ENCODE results near the gene CBFA2T3. TPM values are rescaled to one million over a fixed set of nuclear protein-coding genes. Genes with fewer than 3 reads are reported as not detected.

Gene CBFA2T3
- total and polyA plus RNA-seq, 4 donors = 4.7 to 11.8 (median 6.6) TPM

GRCh38 chr16:88995746-88996535 is 18.9 kb upstream of the CBFA2T3 start:
- TF ChIP-seq CTCF (IDR thresholded peaks at IDR 0.05; ENCODE audit: control extremely low read depth, extremely low read depth) = no peak

GRCh38 chr16:88995194-88995593 is 18.2 kb upstream of the CBFA2T3 start:
- no peak for TF ChIP-seq CTCF (IDR thresholded peaks at IDR 0.05; ENCODE audit: control extremely low read depth, extremely low read depth)
- Histone ChIP-seq H3K4me1 (ENCODE audit: control insufficient read depth in 5 of 5, insufficient read depth in 5 of 5, low read length in 5 of 5) (peaks cover 0 to 4% (median 0%) of the 10 kb centered on the region in 5 donors), H3K36me3 (ENCODE audit: control insufficient read depth in 4 of 4, insufficient read depth in 4 of 4, low read length in 4 of 4) (no peaks in the 10 kb centered on the region), H3K27ac (ENCODE audit: low read depth in 1 of 2, low read length in 1 of 2) (no peak overlapping the region), H3K4me3 (no peak overlapping the region), H3K9ac (ENCODE audit: insufficient read depth in 1 of 2, low read length in 2 of 2) (no peak overlapping the region), H3K9me3 (ENCODE audit: control insufficient read depth in 4 of 4, insufficient read depth in 3 of 4, low read length in 3 of 4) (peaks cover 0 to 19% (median 3%) of the 10 kb centered on the region in 4 donors), H3K27me3 (ENCODE audit: control insufficient read depth in 3 of 3, insufficient read depth in 3 of 3, low read length in 2 of 3) (peaks cover 0 to 20% (median 2%) of the 10 kb centered on the region in 3 donors)
- WGBS, 2 donors = 70 to 74% methylated on average over 16 of the region's 16 CpGs
- no peak for ATAC-seq (ENCODE audit: insufficient read depth, low FRiP score)
- no peak for DNase-seq

More at GRCh38 chr16:88995746-88996535, 18.9 kb upstream of the CBFA2T3 start:
- Histone ChIP-seq H3K27me3 (ENCODE audit: control insufficient read depth in 3 of 3, insufficient read depth in 3 of 3, low read length in 2 of 3) (peaks cover 0 to 24% (median 2%) of the 10 kb centered on the region in 3 donors), H3K36me3 (ENCODE audit: control insufficient read depth in 4 of 4, insufficient read depth in 4 of 4, low read length in 4 of 4) (no peaks in the 10 kb centered on the region), H3K9ac (ENCODE audit: insufficient read depth in 1 of 2, low read length in 2 of 2) (no peak overlapping the region), H3K9me3 (ENCODE audit: control insufficient read depth in 4 of 4, insufficient read depth in 3 of 4, low read length in 3 of 4) (peaks cover 0 to 27% (median 3%) of the 10 kb centered on the region in 4 donors), H3K27ac (ENCODE audit: low read depth in 1 of 2, low read length in 1 of 2) (no peak overlapping the region), H3K4me1 (ENCODE audit: control insufficient read depth in 5 of 5, insufficient read depth in 5 of 5, low read length in 5 of 5) (peaks cover 0 to 4% (median 0%) of the 10 kb centered on the region in 5 donors), H3K4me3 (no peak overlapping the region)
- DNase-seq (no peak), ATAC-seq (ENCODE audit: insufficient read depth, low FRiP score) (peak; percentile 19)
- 88 to 89% methylated on average over 28 of the region's 28 CpGs for WGBS, 2 donors

GRCh38 chr16:88994695-88995094 is 17.7 kb upstream of the CBFA2T3 start:
- WGBS, 2 donors = 42 to 55% methylated on average over 12 of the region's 12 CpGs
- ATAC-seq (ENCODE audit: insufficient read depth, low FRiP score) = no peak

More at GRCh38 chr16:88994695-88995094, 17.7 kb upstream of the CBFA2T3 start:
- H3K9ac ChIP-seq (ENCODE audit: insufficient read depth in 1 of 2, low read length in 2 of 2) = no peak overlapping the region
- peaks cover 0 to 15% (median 3%) of the 10 kb centered on the region in 4 donors for H3K9me3 ChIP-seq (ENCODE audit: control insufficient read depth in 4 of 4, insufficient read depth in 3 of 4, low read length in 3 of 4)
- H3K36me3 ChIP-seq (ENCODE audit: control insufficient read depth in 4 of 4, insufficient read depth in 4 of 4, low read length in 4 of 4) = no peaks in the 10 kb centered on the region
- H3K4me3 ChIP-seq = no peak overlapping the region
- DNase-seq = no peak
- H3K27me3 ChIP-seq (ENCODE audit: control insufficient read depth in 3 of 3, insufficient read depth in 3 of 3, low read length in 2 of 3) = peaks cover 0 to 17% (median 2%) of the 10 kb centered on the region in 3 donors
- no peak for TF ChIP-seq CTCF (IDR thresholded peaks at IDR 0.05; ENCODE audit: control extremely low read depth, extremely low read depth)
- H3K27ac ChIP-seq (ENCODE audit: low read depth in 1 of 2, low read length in 1 of 2) = no peak overlapping the region
- peaks cover 0 to 4% (median 0%) of the 10 kb centered on the region in 5 donors for H3K4me1 ChIP-seq (ENCODE audit: control insufficient read depth in 5 of 5, insufficient read depth in 5 of 5, low read length in 5 of 5)
